Vagina (tissue), 2 donors: ENCODE data around the gene CDC42EP2. TPM values are rescaled to one million over a fixed set of nuclear protein-coding genes. Genes with fewer than 3 reads are reported as not detected.
A peak's percentile ranks its signal among the peaks of the same experiment; 100 is the strongest.

Source experiments
- DNase-seq, 2 donors: peaks; one replicate each; pipeline ENCODE4 v3.0.0-alpha.2; 2017; ENCODE audit errors: extremely low spot score in 2 of 2
- H3K27ac ChIP-seq: fragments of 200-600 bp; sonication (generic); one replicate; pipeline ENCODE4 v1.5.1; 2019
- H3K27me3 ChIP-seq: fragments of 200-600 bp; sonication (generic); one replicate; pipeline ENCODE4 v1.5.1; 2019
- H3K36me3 ChIP-seq, 2 donors: fragments of 200-600 bp; sonication (generic); one replicate each; pipeline ENCODE4 v1.5.1; 2017 to 2019
- H3K4me1 ChIP-seq: fragments of 200-600 bp; sonication (generic); one replicate; pipeline ENCODE4 v1.5.1; 2019
- H3K4me3 ChIP-seq, 2 donors: fragments of 200-600 bp; sonication (generic); 1 replicate in 1 of 2; 2 replicates in 1 of 2; pipeline ENCODE4 v1.5.1; 2016 to 2019
- H3K9me3 ChIP-seq: fragments of 200-600 bp; sonication (generic); one replicate; pipeline ENCODE4 v1.5.1; 2019
- POLR2A ChIP-seq, 2 donors: fragments of 450-650 bp; IDR thresholded peaks; one replicate each; pipeline ENCODE4 v1.6.1; 2017; ENCODE audit warnings: antibody characterized with exemption in 2 of 2, mild to moderate bottlenecking in 2 of 2, moderate library complexity in 2 of 2
- POLR2AphosphoS5 ChIP-seq, 2 donors: sonication (generic); formaldehyde crosslinking; IDR thresholded peaks; one replicate each; pipeline ENCODE4 v1.9.0; 2017; ENCODE audit warnings: antibody characterized with exemption in 2 of 2, mild to moderate bottlenecking in 2 of 2, low read depth in 1 of 2; ENCODE audit not compliant: insufficient read depth in 1 of 2
- intact Hi-C: fragments of 100-400 bp; cut with DNase I; formaldehyde crosslinking; loops from one replicate; pipeline ENCODE4 v1.15.1; 2023
- total RNA-seq: library from RNA; depleted of rRNA; stranded (reverse); fragments of >200 nt; gene quantifications from one replicate; pipeline ENCODE4 v1.2.3, GENCODE V29; 2016
- TF ChIP-seq, protein P1 (sequence below), 3 experiments: fragments of 450-650 bp in 2 of 3; fragments of 200-600 bp in 1 of 3; sonication (generic) in 1 of 3; IDR thresholded peaks; one replicate each; pipeline ENCODE4 v1.5.1; 2017 to 2019; ENCODE audit warnings: antibody characterized with exemption in 3 of 3, mild to moderate bottlenecking in 2 of 3, moderate library complexity in 2 of 3

CDC42EP2 gene
- total RNA-seq, 1 donor from 2014 or later: 27.7 TPM

DNA sequence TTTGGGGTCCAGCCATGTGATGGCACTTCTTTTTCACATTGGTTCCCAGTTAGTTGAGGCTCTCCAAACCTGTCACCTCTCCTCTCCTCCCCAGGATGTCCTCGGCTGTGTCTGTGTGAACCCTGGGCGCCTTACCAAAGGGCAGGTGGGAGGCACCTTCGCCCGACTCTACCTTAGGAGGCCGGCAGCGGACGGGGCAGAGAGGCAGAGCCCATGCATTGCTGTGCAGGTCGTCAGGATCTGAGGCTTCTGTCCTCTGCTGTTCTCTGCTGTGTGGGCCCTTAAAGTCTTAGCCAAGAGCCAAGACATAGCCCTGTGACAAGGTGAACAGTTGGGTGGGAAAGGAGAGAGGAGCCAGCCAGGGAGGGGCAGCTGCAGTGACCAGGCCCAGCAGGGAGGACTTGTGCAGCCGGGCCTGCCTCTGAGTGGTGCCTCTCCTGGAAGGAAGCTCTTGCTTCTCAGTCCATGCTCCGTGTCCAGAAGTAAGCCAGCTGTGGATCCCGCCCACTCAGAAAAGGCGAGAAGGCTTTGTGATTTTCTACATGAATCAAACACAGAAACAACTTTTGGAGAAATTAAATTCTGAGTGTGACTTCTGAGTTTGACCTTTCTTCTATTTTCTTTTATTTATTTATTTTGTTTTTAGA lies 17.5 kb upstream of the CDC42EP2 start:
- Histone ChIP-seq H3K27ac (peak overlapping the region; percentile 82), H3K4me1 (peaks cover 91% of the 10 kb centered on the region), H3K4me3 (no peak overlapping the region), H3K27me3 (no peaks in the 10 kb centered on the region), H3K36me3 (peaks cover 0 to 6% of the 10 kb centered on the region in 2 donors), H3K9me3 (no peaks in the 10 kb centered on the region)
- intact Hi-C loops: no loop called here
- no peak for DNase-seq
- TF ChIP-seq POLR2AphosphoS5 (IDR thresholded peaks at IDR 0.05; ENCODE audit: insufficient read depth in 1 of 2, low read depth in 1 of 2): no peak
- no peak for TF ChIP-seq POLR2A (IDR thresholded peaks at IDR 0.05)
- TF ChIP-seq, protein P1, sequence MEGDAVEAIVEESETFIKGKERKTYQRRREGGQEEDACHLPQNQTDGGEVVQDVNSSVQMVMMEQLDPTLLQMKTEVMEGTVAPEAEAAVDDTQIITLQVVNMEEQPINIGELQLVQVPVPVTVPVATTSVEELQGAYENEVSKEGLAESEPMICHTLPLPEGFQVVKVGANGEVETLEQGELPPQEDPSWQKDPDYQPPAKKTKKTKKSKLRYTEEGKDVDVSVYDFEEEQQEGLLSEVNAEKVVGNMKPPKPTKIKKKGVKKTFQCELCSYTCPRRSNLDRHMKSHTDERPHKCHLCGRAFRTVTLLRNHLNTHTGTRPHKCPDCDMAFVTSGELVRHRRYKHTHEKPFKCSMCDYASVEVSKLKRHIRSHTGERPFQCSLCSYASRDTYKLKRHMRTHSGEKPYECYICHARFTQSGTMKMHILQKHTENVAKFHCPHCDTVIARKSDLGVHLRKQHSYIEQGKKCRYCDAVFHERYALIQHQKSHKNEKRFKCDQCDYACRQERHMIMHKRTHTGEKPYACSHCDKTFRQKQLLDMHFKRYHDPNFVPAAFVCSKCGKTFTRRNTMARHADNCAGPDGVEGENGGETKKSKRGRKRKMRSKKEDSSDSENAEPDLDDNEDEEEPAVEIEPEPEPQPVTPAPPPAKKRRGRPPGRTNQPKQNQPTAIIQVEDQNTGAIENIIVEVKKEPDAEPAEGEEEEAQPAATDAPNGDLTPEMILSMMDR (IDR thresholded peaks at IDR 0.05): no peak

DNA sequence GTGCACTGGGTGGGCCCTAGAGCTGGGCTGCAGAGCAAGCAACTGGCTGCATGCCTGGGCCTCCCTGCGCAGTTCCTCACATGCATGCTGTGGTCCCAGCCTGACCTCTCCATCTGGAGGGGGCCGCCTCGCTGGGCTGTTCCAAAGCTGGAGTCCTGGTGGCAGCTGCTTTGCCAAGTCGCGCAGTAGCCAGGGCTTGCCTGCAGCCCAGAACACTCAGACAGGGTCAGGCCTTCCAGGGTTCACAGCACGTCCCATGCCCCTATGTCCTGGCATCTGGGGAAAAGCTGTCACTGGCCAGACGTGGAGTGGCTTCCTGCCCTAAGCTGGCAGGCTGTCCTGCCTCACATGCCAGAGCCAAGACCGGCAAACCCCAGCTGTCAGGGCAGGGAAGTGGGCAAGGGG lies 16.5 kb upstream of the CDC42EP2 start:
- Histone ChIP-seq H3K4me3 (peak overlapping the region in 1 of 2 donors; percentile 21), H3K9me3 (no peaks in the 10 kb centered on the region), H3K27ac (peak overlapping the region; percentile 82), H3K4me1 (peaks cover 86% of the 10 kb centered on the region), H3K27me3 (no peaks in the 10 kb centered on the region), H3K36me3 (peaks cover 0 to 6% of the 10 kb centered on the region in 2 donors)
- intact Hi-C loops: no loop called here
- DNase-seq: peak in 1 of 2 donors; percentile 96
- TF ChIP-seq, protein P1 (IDR thresholded peaks at IDR 0.05): no peak
- peak in 1 of 2 donors; percentile 92 for TF ChIP-seq POLR2AphosphoS5 (IDR thresholded peaks at IDR 0.05; ENCODE audit: insufficient read depth in 1 of 2, low read depth in 1 of 2)

DNA sequence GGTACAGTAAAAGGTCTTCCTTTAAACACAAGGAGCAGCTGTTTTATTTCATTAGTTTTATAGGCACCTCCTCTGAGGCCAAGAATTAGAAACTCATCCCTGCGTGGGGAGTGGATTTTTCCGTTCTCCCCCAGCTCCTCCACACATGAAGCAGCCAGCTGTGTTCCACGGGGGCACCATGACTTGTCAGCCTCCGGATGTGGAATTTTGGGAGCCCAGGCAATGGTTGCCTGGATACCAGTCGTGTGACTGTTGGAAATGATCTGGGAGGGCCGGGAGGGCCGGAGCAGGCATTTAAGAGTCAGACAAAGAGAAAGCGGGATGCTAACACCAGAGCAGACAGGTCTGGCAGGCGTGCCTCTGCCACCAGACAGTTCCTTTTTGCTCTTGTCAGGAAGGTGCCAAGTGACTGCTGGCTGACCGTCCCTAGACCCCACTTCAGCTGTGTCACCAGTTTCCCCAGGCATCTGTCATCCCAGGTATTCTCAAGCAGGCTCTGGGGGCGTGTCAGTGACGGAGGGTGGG lies 15.9 kb upstream of the CDC42EP2 start:
- Histone ChIP-seq H3K27ac (peak overlapping the region; percentile 82), H3K36me3 (peaks cover 0 to 6% of the 10 kb centered on the region in 2 donors), H3K4me1 (peaks cover 80% of the 10 kb centered on the region), H3K27me3 (no peaks in the 10 kb centered on the region), H3K4me3 (peak overlapping the region; percentile 7 to 21), H3K9me3 (no peaks in the 10 kb centered on the region)
- TF ChIP-seq POLR2AphosphoS5 (IDR thresholded peaks at IDR 0.05; ENCODE audit: insufficient read depth in 1 of 2, low read depth in 1 of 2) (peak; percentile 38 to 72), POLR2A (IDR thresholded peaks at IDR 0.05) (no peak)
- TF ChIP-seq, protein P1 (IDR thresholded peaks at IDR 0.05): no peak
- peak in 1 of 2 donors; percentile 97 for DNase-seq
- intact Hi-C loops: no loop called here

DNA sequence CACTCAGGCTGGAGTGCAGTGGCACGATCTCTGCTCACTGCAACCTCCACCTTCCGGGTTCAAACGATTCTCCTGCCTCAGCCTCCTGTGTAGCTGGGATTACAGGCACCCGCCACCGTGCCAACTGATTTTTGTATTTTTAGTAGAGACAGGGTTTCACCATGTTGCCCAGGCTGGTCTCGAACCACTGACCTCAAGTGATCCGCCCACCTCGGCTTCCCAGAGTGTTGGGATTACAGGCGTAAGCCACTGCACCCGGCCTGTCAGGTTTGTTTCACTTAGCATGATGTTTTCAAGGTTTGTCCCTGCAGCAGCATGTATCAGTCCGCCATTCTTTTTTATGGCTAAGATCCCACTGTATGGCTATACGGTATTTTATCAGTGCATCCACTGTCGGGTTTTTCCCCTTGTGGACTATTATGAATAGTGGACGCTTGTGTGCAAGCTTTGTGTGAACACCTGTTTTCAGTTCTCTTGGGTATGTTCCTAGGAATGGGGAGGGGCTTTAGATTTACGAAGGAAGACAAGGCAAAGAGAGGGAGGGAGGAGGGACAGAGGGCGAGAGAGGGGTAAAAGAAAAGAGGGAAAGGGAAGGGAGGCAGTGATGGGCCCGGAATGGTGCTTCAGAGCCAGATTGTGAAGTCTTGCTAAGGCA lies 13.9 kb upstream of the CDC42EP2 start:
- Histone ChIP-seq H3K27me3 (no peaks in the 10 kb centered on the region), H3K27ac (peak overlapping the region; percentile 17), H3K9me3 (no peaks in the 10 kb centered on the region), H3K4me3 (no peak overlapping the region), H3K36me3 (peaks cover 0 to 3% of the 10 kb centered on the region in 2 donors), H3K4me1 (peaks cover 60% of the 10 kb centered on the region)
- intact Hi-C loops: no loop called here
- TF ChIP-seq, protein P1 (IDR thresholded peaks at IDR 0.05): no peak
- TF ChIP-seq POLR2A (IDR thresholded peaks at IDR 0.05) (no peak), POLR2AphosphoS5 (IDR thresholded peaks at IDR 0.05; ENCODE audit: insufficient read depth in 1 of 2, low read depth in 1 of 2) (no peak)
- DNase-seq: no peak
